ENCODE data around the gene C2orf78.

C2orf78 gene

GRCh38 chr2:73827660-73828388, 43.8 kb downstream of the C2orf78 start:
- peak overlapping the region; percentile 77 for H3K4me3 ChIP-seq (replicated peaks; ENCODE audit: low read depth, low read length)
- DNase-seq (ENCODE audit: extremely low read depth, low read depth) = no peak
- no peak for TF ChIP-seq CTCF (IDR thresholded peaks at IDR 0.05; ENCODE audit: low read depth, low read length, missing control alignments)

GRCh38 chr2:73828389-73828817, 44.4 kb downstream of the C2orf78 start:
- DNase-seq (ENCODE audit: extremely low read depth, low read depth) = no peak
- peak overlapping the region; percentile 77 for H3K4me3 ChIP-seq (replicated peaks; ENCODE audit: low read depth, low read length)
- TF ChIP-seq CTCF (IDR thresholded peaks at IDR 0.05; ENCODE audit: low read depth, low read length, missing control alignments) = no peak

- H3K4me3 ChIP-seq (replicated peaks; ENCODE audit: low read depth, low read length) = peak within 1 kb of the TSS; percentile 77
- no peak for TF ChIP-seq CTCF (IDR thresholded peaks at IDR 0.05; ENCODE audit: low read depth, low read length, missing control alignments)
- DNase-seq (ENCODE audit: extremely low read depth, low read depth) = peak; percentile 93
Observed at GRCh38 chr2:73828818-73829570, 45.0 kb downstream of the C2orf78 start, which contains the start of gene STAMBP. STAMBP (plus strand) TSS chr2:73828961; CDS start chr2:73830857, 1,896 bp downstream.

GRCh38 chr2:73830871-73831401, 47.0 kb downstream of the C2orf78 start:
- no peak overlapping the region for H3K4me3 ChIP-seq (replicated peaks; ENCODE audit: low read depth, low read length)
- DNase-seq (ENCODE audit: extremely low read depth, low read depth) = peak; percentile 27
- no peak for TF ChIP-seq CTCF (IDR thresholded peaks at IDR 0.05; ENCODE audit: low read depth, low read length, missing control alignments)

- DNase-seq (ENCODE audit: extremely low read depth, low read depth) = peak; percentile 35
- H3K4me3 ChIP-seq (replicated peaks; ENCODE audit: low read depth, low read length) = no peak overlapping the region
- TF ChIP-seq CTCF (IDR thresholded peaks at IDR 0.05; ENCODE audit: low read depth, low read length, missing control alignments) = no peak
Observed at GRCh38 chr2:73832930-73833329, 48.9 kb downstream of the C2orf78 start.

GRCh38 chr2:73836141-73836943, 52.4 kb downstream of the C2orf78 start:
- no peak for TF ChIP-seq CTCF (IDR thresholded peaks at IDR 0.05; ENCODE audit: low read depth, low read length, missing control alignments)

More at GRCh38 chr2:73836141-73836943, 52.4 kb downstream of the C2orf78 start:
- no peak for DNase-seq (ENCODE audit: extremely low read depth, low read depth)
- H3K4me3 ChIP-seq (replicated peaks; ENCODE audit: low read depth, low read length) = no peak overlapping the region
